ENCODE results near the gene ZDHHC20.

The ZDHHC20 gene

DNA sequence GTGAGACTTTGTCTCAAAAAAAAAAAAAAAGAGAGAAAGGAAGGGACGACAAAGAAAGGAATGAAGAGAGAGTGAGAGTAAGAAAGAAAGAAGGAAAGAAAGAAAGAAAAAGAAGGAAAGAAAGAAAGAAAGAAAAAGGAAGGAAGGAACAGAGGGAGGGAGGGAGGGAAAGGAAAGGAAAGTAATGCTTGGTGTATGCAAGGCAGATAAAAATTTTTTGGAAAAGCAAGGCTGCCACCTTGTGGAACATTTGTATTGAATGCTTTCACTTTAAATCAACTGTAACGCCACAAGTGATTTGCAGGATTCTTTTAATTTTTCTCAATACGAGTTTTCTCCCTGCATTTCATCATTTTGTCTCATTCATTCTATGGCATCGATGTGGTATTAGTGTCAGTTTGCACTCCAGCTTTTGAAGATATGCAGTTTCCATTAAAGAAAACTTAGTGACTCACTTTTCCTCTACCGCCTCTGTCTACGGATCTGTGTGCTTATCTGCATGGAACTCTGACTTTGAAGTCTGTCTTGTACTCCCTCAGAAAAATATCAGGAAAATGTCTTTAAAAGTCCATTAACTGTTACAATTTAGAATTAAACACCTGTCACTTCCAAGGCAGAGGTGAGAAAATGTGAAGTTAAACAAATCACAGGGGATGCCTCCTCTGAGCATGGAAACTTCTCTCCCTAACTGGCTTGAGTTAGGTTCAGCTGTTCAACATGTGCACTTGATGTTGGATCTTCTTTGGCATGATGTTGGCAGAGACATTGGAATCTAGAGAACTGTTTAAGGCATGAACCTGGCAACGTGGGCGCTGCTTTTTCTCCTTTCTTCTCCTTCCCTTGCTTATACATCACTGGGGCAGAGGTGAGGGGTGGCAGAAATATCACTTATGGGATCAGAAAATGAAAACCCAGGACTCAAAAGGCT lies 20.0 kb upstream of the ZDHHC20 start:
- no peak overlapping the region for H3K4me3 ChIP-seq (ENCODE audit: low read depth, low read length)
- peak; percentile 23; the same call in 1 of the 2 replicates for TF ChIP-seq CTCF (IDR thresholded peaks at IDR 0.05; ENCODE audit: borderline replicate concordance, insufficient read depth, low read depth, low read length)

GRCh38 chr13:21476893-21477472 lies 17.9 kb upstream of the ZDHHC20 start:
- H3K4me3 ChIP-seq (ENCODE audit: low read depth, low read length) = peak overlapping the region; percentile 53
- peak; percentile 96 for TF ChIP-seq CTCF (IDR thresholded peaks at IDR 0.05; ENCODE audit: borderline replicate concordance, insufficient read depth, low read depth, low read length)

DNA sequence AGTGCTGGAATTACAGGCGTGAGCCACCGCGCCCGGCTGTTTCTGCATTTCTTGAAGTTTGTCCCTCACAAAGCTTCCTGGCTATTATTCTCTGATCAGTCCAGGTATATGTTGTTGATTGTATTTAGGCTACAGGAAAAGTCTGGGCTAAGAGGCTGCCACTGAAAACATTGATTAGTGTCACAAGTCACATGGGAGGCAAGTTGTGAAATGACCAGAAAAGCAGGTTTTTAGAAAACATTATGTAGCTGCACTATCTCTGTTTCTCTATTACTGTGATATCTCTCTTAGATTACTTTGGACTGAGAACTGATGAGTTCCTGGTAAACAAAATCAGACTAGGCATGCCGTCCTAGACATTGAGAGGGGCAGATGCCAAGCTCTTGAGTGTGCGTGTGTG lies 16.0 kb upstream of the ZDHHC20 start:
- H3K4me3 ChIP-seq (ENCODE audit: low read depth, low read length) = no peak overlapping the region
- TF ChIP-seq CTCF (IDR thresholded peaks at IDR 0.05; ENCODE audit: borderline replicate concordance, insufficient read depth, low read depth, low read length) = no peak

GRCh38 chr13:21470785-21471184 lies 11.7 kb upstream of the ZDHHC20 start:
- no peak for TF ChIP-seq CTCF (IDR thresholded peaks at IDR 0.05; ENCODE audit: borderline replicate concordance, insufficient read depth, low read depth, low read length)
- H3K4me3 ChIP-seq (ENCODE audit: low read depth, low read length) = no peak overlapping the region

GRCh38 chr13:21466527-21466926 lies 7.4 kb upstream of the ZDHHC20 start:
- H3K4me3 ChIP-seq (ENCODE audit: low read depth, low read length) = no peak overlapping the region
- no peak for TF ChIP-seq CTCF (IDR thresholded peaks at IDR 0.05; ENCODE audit: borderline replicate concordance, insufficient read depth, low read depth, low read length)

- no peak overlapping the region for H3K4me3 ChIP-seq (ENCODE audit: low read depth, low read length)
- TF ChIP-seq CTCF (IDR thresholded peaks at IDR 0.05; ENCODE audit: borderline replicate concordance, insufficient read depth, low read depth, low read length) = no peak
These were observed 6.6 kb upstream of the ZDHHC20 start for GRCh38 chr13:21465710-21466160.
